IPS DF 6.9 (cell line): ENCODE measurements around the gene PNCK.
"Not testable (repeated sequence)": the region's sequence is repeated elsewhere in the genome, so short reads cannot be mapped to it uniquely, and the experiment has no call there.

Experiments
- DNase-seq: peaks from one replicate; pipeline ENCODE4 v3.0.0-alpha.2; 2013; ENCODE audit warnings: low read depth, low spot score
- H3K27ac ChIP-seq: one replicate; pipeline ENCODE4 v1.5.1; 2013; ENCODE audit warnings: low read length, control low read depth
- H3K27me3 ChIP-seq: 2 replicates; pipeline ENCODE4 v1.6.1; 2013; ENCODE audit warnings: mild to moderate bottlenecking, low read length; ENCODE audit not compliant: control insufficient read depth, insufficient read depth
- H3K36me3 ChIP-seq: 2 replicates; pipeline ENCODE4 v1.6.1; 2013; ENCODE audit warnings: low read length; ENCODE audit not compliant: control insufficient read depth, insufficient read depth
- H3K4me1 ChIP-seq: 2 replicates; pipeline ENCODE4 v1.6.1; 2013; ENCODE audit warnings: low read length; ENCODE audit not compliant: control insufficient read depth, insufficient read depth
- H3K4me3 ChIP-seq: 2 replicates; pipeline ENCODE4 v1.5.1; 2013; ENCODE audit warnings: mild to moderate bottlenecking, low read length
- H3K9me3 ChIP-seq: 2 replicates; pipeline ENCODE4 v1.6.1; 2013; ENCODE audit warnings: low read length, inconsistent platforms; ENCODE audit not compliant: control insufficient read depth, insufficient read depth
- WGBS: extraction: QIAGEN DNeasy Blood & Tissue Kit; methylation state at CpG from one replicate; pipeline ENCODE4 v1.1.7; 2013; ENCODE audit warnings: mixed read lengths, missing lambda C conversion rate; ENCODE audit not compliant: insufficient read length, insufficient coverage; 5-methylcytosine and 5-hydroxymethylcytosine counted together

The PNCK gene

GRCh38 chrX:153699210-153699783 is 25.7 kb upstream of the PNCK start:
- not testable (repeated sequence) for H3K27ac ChIP-seq, H3K4me1 ChIP-seq, DNase-seq, H3K4me3 ChIP-seq, H3K9me3 ChIP-seq, H3K27me3 ChIP-seq
- WGBS = no CpG with 5 or more reads among the region's 16 CpGs
- peaks cover 15% of the 10 kb centered on the region; the same call in 1 of the 2 replicates for H3K36me3 ChIP-seq

DNA sequence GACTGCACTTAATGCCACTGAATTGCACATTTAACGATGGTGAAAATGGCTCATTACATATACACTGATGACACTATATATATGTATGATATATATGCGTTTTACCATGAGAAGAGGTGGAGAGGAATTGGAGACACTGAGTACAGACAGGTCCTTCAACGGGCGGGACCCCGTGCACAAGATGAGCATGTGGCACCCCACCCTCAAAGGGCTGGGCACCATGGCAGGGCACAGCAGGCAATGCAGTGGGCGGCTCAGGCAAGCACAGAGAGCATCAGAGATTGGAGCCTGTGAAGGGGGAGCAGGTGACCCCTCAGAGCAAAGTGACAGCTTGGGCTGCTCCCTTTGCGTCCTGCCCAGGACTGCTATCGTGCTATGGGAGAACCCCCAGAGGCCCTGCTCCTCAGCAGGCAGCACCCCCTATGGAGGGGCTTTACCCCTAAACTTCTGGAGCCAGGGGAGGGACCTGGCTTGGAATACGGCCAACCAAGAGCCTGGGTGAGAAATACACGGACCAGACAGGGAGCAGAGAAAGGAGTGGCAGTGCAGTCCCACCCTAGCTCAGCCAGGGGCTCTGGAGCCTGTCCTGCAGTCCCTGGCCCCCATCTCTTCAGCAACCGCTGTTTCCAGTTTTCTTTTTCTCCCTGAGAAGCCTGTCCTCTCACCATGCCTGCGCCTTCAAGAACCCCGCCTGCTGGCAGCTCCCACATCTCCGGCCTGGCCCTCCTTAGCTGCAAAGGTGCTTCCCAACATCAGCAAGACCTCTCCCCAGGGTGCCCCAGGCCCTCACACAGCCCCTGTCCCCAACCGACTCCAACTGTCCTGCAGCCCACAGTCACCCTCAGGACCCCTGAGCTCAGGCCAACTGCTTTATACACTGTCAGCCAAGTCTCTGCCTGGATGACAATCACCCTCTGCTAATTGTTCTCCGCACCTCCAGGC is 24.6 kb upstream of the PNCK start:
- Histone ChIP-seq H3K4me1 (no peaks in the 10 kb centered on the region), H3K36me3 (peaks cover 22% of the 10 kb centered on the region), H3K4me3 (no peak overlapping the region), H3K27me3 (no peaks in the 10 kb centered on the region), H3K9me3 (no peaks in the 10 kb centered on the region), H3K27ac (no peak overlapping the region)
- no peak for DNase-seq
- no CpG with 5 or more reads among the region's 16 CpGs for WGBS

DNA sequence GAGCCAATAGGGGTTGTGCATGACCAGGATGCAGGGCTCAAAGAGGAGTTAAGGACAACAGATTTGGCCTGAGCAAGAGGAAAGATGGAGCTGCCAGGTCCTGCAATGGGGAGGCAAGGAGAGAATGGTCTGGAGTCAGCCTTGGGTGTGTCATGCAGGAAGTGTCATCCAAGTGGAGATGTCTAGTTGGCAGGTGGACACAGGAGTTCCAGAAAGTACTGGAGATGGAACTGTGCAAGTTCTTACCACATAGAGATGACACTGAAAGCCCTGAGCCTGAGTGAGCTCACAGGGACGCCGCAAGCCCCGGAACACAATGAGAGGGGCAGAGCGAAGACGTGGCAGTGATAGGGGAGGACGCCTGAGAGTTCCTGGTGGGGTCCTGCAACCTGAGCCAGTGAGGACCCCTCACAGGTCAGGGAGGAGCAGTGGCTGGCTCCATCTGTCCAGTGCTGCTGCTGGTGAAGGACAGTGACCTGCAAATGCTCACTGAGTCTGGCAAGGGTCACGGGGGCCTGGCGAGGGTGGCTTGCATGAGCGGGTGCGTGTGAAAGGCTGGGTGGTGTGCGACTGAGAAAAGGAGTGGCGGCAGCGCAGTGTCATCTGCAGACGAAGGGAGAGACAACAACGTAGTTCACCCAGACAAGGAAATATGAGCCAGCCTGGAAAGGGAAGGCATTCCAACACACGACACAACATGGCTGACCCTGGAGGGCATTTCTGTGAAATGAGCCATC is 23.5 kb upstream of the PNCK start:
- not testable (repeated sequence) for H3K27ac ChIP-seq, H3K4me1 ChIP-seq, DNase-seq, H3K27me3 ChIP-seq, H3K9me3 ChIP-seq, H3K4me3 ChIP-seq
- peaks cover 18% of the 10 kb centered on the region for H3K36me3 ChIP-seq
- no CpG with 5 or more reads among the region's 16 CpGs for WGBS

- not testable (repeated sequence) for DNase-seq, H3K4me1 ChIP-seq, H3K27ac ChIP-seq, H3K4me3 ChIP-seq, H3K9me3 ChIP-seq, H3K27me3 ChIP-seq
- H3K36me3 ChIP-seq = peaks cover 15% of the 10 kb centered on the region
- no CpG with 5 or more reads among the region's 10 CpGs for WGBS
Measured at GRCh38 chrX:153696538-153696937, 22.9 kb upstream of the PNCK start.

- no peak overlapping the region for H3K4me3 ChIP-seq
- H3K27me3 ChIP-seq = no peaks in the 10 kb centered on the region
- no peak overlapping the region for H3K27ac ChIP-seq
- WGBS = no CpG with 5 or more reads among the region's 15 CpGs
- no peak for DNase-seq
- H3K4me1 ChIP-seq = no peaks in the 10 kb centered on the region; the same call in 1 of the 2 replicates
- H3K36me3 ChIP-seq = peaks cover 11% of the 10 kb centered on the region
- H3K9me3 ChIP-seq = no peaks in the 10 kb centered on the region
Measured at GRCh38 chrX:153696100-153696499, 22.5 kb upstream of the PNCK start.

DNA sequence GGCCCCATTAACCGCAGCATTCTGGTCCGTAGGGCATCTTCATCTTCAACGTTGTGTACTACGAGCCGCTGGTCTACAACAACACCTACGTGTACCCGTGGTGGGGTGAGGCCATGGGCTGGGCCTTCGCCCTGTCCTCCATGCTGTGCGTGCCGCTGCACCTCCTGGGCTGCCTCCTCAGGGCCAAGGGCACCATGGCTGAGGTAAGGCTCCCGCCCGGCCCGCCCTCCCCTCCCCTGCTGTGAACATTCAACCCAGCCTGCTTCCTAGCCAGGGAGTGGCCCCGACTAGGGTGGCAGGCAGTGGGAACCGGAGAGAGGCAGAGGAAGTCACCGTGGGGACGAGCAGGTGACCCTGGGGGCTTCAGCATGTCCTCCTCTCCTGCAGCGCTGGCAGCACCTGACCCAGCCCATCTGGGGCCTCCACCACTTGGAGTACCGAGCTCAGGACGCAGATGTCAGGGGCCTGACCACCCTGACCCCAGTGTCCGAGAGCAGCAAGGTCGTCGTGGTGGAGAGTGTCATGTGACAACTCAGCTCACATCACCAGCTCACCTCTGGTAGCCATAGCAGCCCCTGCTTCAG is 21.2 kb upstream of the PNCK start:
- no peak overlapping the region for H3K27ac ChIP-seq
- no peak overlapping the region for H3K4me3 ChIP-seq
- no peak for DNase-seq
- no CpG with 5 or more reads among the region's 23 CpGs for WGBS
- no peaks in the 10 kb centered on the region for H3K9me3 ChIP-seq
- H3K4me1 ChIP-seq = peaks cover 1% of the 10 kb centered on the region; the same call in 1 of the 2 replicates
- peaks cover 13% of the 10 kb centered on the region for H3K36me3 ChIP-seq
- no peaks in the 10 kb centered on the region for H3K27me3 ChIP-seq

DNA sequence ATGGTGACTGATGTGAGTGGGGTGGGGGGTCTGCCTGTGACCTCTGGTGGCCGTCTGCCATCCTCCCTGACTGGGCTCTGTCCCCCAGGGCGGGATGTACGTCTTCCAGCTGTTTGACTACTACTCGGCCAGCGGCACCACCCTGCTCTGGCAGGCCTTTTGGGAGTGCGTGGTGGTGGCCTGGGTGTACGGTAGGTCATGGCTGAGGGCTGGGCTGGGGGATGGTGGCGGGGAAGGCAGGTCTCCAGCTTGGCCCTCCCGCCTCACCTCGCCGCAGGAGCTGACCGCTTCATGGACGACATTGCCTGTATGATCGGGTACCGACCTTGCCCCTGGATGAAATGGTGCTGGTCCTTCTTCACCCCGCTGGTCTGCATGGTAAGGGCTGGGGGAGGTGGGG is 20.6 kb upstream of the PNCK start:
- not testable (repeated sequence) for H3K27ac ChIP-seq, H3K9me3 ChIP-seq, DNase-seq, H3K4me1 ChIP-seq, H3K4me3 ChIP-seq, H3K27me3 ChIP-seq
- peaks cover 16% of the 10 kb centered on the region for H3K36me3 ChIP-seq
- WGBS = no CpG with 5 or more reads among the region's 16 CpGs

- H3K9me3 ChIP-seq = no peaks in the 10 kb centered on the region
- H3K27ac ChIP-seq = no peak overlapping the region
- H3K36me3 ChIP-seq = peaks cover 16% of the 10 kb centered on the region
- no peak overlapping the region for H3K4me3 ChIP-seq
- no peaks in the 10 kb centered on the region for H3K27me3 ChIP-seq
- DNase-seq = no peak
- H3K4me1 ChIP-seq = peaks cover 2% of the 10 kb centered on the region; the same call in 1 of the 2 replicates
- WGBS = no CpG with 5 or more reads among the region's 31 CpGs
Measured at GRCh38 chrX:153693216-153694086, 19.8 kb upstream of the PNCK start.

GRCh38 chrX:153692611-153693156 is 19.1 kb upstream of the PNCK start:
- Histone ChIP-seq H3K9me3 (no peaks in the 10 kb centered on the region), H3K27ac (no peak overlapping the region), H3K27me3 (no peaks in the 10 kb centered on the region), H3K4me3 (no peak overlapping the region), H3K36me3 (peaks cover 16% of the 10 kb centered on the region), H3K4me1 (peaks cover 2% of the 10 kb centered on the region; the same call in 1 of the 2 replicates)
- no peak for DNase-seq
- no CpG with 5 or more reads among the region's 24 CpGs for WGBS
